ENCODE measurements around the gene PHKA1. TPM values are rescaled to one million over a fixed set of nuclear protein-coding genes. Genes with fewer than 3 reads are reported as not detected.

The PHKA1 gene
- total RNA-seq, 1 experiment from 2014 or later, result 15.3 TPM

GRCh38 chrX:72536542-72536941 is 177.6 kb downstream of the PHKA1 start:
- ATAC-seq (no peak), DNase-seq (ENCODE audit: low read depth, low spot score) (no peak)
- no TSS peak for BruUV-seq (replicated peaks)
- ChIA-PET CTCF (no interaction called here), POLR2A (no interaction called here), RAD21 (ENCODE audit: low non-redundant PET in 1 of 2, low total read pairs in 2 of 2, uncharacterized antibody in 2 of 2, unreplicated experiment in 2 of 2) (no interaction called here)
- H4K20me1 ChIP-seq (ENCODE audit: insufficient read depth), result no peaks in the 10 kb centered on the region
- TF ChIP-seq SRF (IDR thresholded peaks at IDR 0.05; ENCODE audit: low read depth) (no peak), ATF3 (IDR thresholded peaks at IDR 0.05) (no peak), POLR2A (IDR thresholded peaks at IDR 0.05; ENCODE audit: borderline replicate concordance, extremely low read depth, insufficient read depth, insufficient read length) (no peak), ZNF274 (IDR thresholded peaks at IDR 0.05; ENCODE audit: low read depth, low read length) (no peak), SP1 (IDR thresholded peaks at IDR 0.05; ENCODE audit: low read depth) (no peak), EZH2phosphoT487 (IDR thresholded peaks at IDR 0.05; ENCODE audit: borderline replicate concordance) (no peak), ZBTB33 (IDR thresholded peaks at IDR 0.05; ENCODE audit: extremely low read depth, insufficient replicate concordance, low read length) (no peak), EZH2 (IDR thresholded peaks at IDR 0.05) (no peak), POLR2AphosphoS5 (IDR thresholded peaks at IDR 0.05; ENCODE audit: low read depth, low read length) (no peak), CBX3 (IDR thresholded peaks at IDR 0.05; ENCODE audit: low read depth) (no peak), SIN3A (IDR thresholded peaks at IDR 0.05; ENCODE audit: low read depth) (no peak), YY1 (IDR thresholded peaks at IDR 0.05; ENCODE audit: extremely low read depth, insufficient replicate concordance, low read depth, low read length) (no peak), TCF7L2 (IDR thresholded peaks at IDR 0.05; ENCODE audit: borderline replicate concordance, extremely low read depth, insufficient read depth, insufficient read length) (no peak), RAD21 (IDR thresholded peaks at IDR 0.05; ENCODE audit: low read depth) (no peak), ZFX (IDR thresholded peaks at IDR 0.05) (no peak)
- TF ChIP-seq, protein P1, sequence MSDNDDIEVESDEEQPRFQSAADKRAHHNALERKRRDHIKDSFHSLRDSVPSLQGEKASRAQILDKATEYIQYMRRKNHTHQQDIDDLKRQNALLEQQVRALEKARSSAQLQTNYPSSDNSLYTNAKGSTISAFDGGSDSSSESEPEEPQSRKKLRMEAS (IDR thresholded peaks at IDR 0.05), result no peak
- H2AFZ ChIP-seq (ENCODE audit: low read depth, low read length, poor library complexity, severe bottlenecking), result no peak overlapping the region
- H3K79me2 ChIP-seq (ENCODE audit: insufficient read depth, low read length), result no peaks in the 10 kb centered on the region
- H3K9me3 ChIP-seq (ENCODE audit: control insufficient read depth in 1 of 2, insufficient read depth in 1 of 2, low read depth in 1 of 2, low read length in 2 of 2), result no peaks in the 10 kb centered on the region
- no peak overlapping the region for H3K4me3 ChIP-seq (replicated peaks in 1 of 2; ENCODE audit: low read depth in 1 of 2, low read length in 2 of 2)
- no peak overlapping the region for H3K4me2 ChIP-seq (ENCODE audit: low read length)
- no peaks in the 10 kb centered on the region for H3K27me3 ChIP-seq (ENCODE audit: insufficient read depth, low read length)
- H3K9me2 ChIP-seq (ENCODE audit: insufficient read depth), result no peaks in the 10 kb centered on the region
- intact Hi-C loops (cut with micrococcal nuclease), result no loop called here
- H3K36me3 ChIP-seq (ENCODE audit: control insufficient read depth in 1 of 2, insufficient read depth in 2 of 2, low read length in 2 of 2), result no peaks in the 10 kb centered on the region; a peak in 1 of 4 replicates
- H3K27ac ChIP-seq (ENCODE audit: low read depth, low read length), result no peak overlapping the region
- no peaks in the 10 kb centered on the region for H3K4me1 ChIP-seq (ENCODE audit: control insufficient read depth in 1 of 2, insufficient read depth in 2 of 2, low read length in 2 of 2)
- H3K9ac ChIP-seq (ENCODE audit: low read length), result no peak overlapping the region
